Inflammatory macrophage treated with lipopolysaccharide for 4 hours (primary cell): Measurements from ENCODE around the gene IPMK.

Experiments used
- DNase-seq: peaks from one replicate; pipeline ENCODE4 v3.0.0-alpha.2; 2020

Gene IPMK

DNA sequence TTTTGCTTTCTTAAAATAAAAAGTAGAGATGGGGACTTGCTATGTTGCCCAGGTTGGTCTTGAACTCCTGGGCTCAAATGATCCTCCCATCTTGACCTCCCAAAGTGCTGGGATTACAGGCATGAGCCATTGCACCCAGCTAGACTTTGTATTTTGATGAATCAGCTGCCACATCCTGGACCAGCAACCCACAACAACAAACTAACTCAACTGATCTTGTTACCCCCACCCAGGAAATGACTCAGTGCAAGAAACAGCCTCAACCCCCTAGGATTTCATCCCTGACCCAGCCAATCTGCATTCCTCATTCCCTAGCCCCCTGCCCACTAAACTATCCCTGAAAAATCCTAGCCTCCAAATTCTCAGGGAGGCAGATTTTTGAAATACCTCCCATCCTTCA lies 123.8 kb downstream of the IPMK start:
- no peak for DNase-seq
